IPS-15b (cell line): ENCODE data around the gene FADS3.

Experiments used
- H3K27me3 ChIP-seq: one replicate; pipeline ENCODE4 v1.6.1; 2013; ENCODE audit warnings: low read length; ENCODE audit not compliant: control insufficient read depth, insufficient read depth
- H3K36me3 ChIP-seq: one replicate; pipeline ENCODE4 v1.6.1; 2013; ENCODE audit warnings: low read length; ENCODE audit not compliant: control insufficient read depth, insufficient read depth
- H3K4me1 ChIP-seq: one replicate; pipeline ENCODE4 v1.6.1; 2013; ENCODE audit warnings: mild to moderate bottlenecking, low read length; ENCODE audit not compliant: control insufficient read depth, insufficient read depth
- H3K4me3 ChIP-seq: one replicate; pipeline ENCODE4 v1.5.1; 2013; ENCODE audit warnings: low read depth, low read length
- H3K9ac ChIP-seq: one replicate; pipeline ENCODE4 v1.6.1; 2013; ENCODE audit warnings: low read depth, mild to moderate bottlenecking, low read length
- H3K9me3 ChIP-seq: one replicate; pipeline ENCODE4 v1.6.1; 2013; ENCODE audit warnings: mild to moderate bottlenecking, low read length; ENCODE audit not compliant: control insufficient read depth, insufficient read depth

FADS3 gene

GRCh38 chr11:61912530-61912898, 21.2 kb upstream of the FADS3 start:
- no peaks in the 10 kb centered on the region for H3K9me3 ChIP-seq
- H3K4me1 ChIP-seq, result peaks cover 10% of the 10 kb centered on the region
- no peaks in the 10 kb centered on the region for H3K36me3 ChIP-seq
- no peak overlapping the region for H3K9ac ChIP-seq
- H3K27me3 ChIP-seq, result peaks cover 4% of the 10 kb centered on the region
- H3K4me3 ChIP-seq, result no peak overlapping the region

- Histone ChIP-seq H3K36me3 (peaks cover 2% of the 10 kb centered on the region), H3K9ac (no peak overlapping the region), H3K4me3 (no peak overlapping the region), H3K27me3 (peaks cover 4% of the 10 kb centered on the region), H3K4me1 (peaks cover 10% of the 10 kb centered on the region), H3K9me3 (no peaks in the 10 kb centered on the region)
Observed at GRCh38 chr11:61911701-61912529, 20.6 kb upstream of the FADS3 start.

GRCh38 chr11:61911128-61911700, 19.9 kb upstream of the FADS3 start:
- Histone ChIP-seq H3K27me3 (no peaks in the 10 kb centered on the region), H3K4me3 (no peak overlapping the region), H3K36me3 (peaks cover 2% of the 10 kb centered on the region), H3K9me3 (no peaks in the 10 kb centered on the region), H3K4me1 (peaks cover 10% of the 10 kb centered on the region), H3K9ac (no peak overlapping the region)

GRCh38 chr11:61910187-61911127, 19.1 kb upstream of the FADS3 start:
- no peak overlapping the region for H3K9ac ChIP-seq
- peaks cover 10% of the 10 kb centered on the region for H3K4me1 ChIP-seq
- no peak overlapping the region for H3K4me3 ChIP-seq
- H3K36me3 ChIP-seq, result peaks cover 2% of the 10 kb centered on the region
- no peaks in the 10 kb centered on the region for H3K27me3 ChIP-seq
- no peaks in the 10 kb centered on the region for H3K9me3 ChIP-seq

- peaks cover 5% of the 10 kb centered on the region for H3K36me3 ChIP-seq
- no peaks in the 10 kb centered on the region for H3K27me3 ChIP-seq
- no peaks in the 10 kb centered on the region for H3K9me3 ChIP-seq
- peaks cover 10% of the 10 kb centered on the region for H3K4me1 ChIP-seq
- peak overlapping the region; percentile 73 for H3K9ac ChIP-seq
- no peak overlapping the region for H3K4me3 ChIP-seq
Observed at GRCh38 chr11:61908730-61909316, 17.5 kb upstream of the FADS3 start.

GRCh38 chr11:61907871-61908729, 16.8 kb upstream of the FADS3 start:
- Histone ChIP-seq H3K36me3 (peaks cover 5% of the 10 kb centered on the region), H3K9ac (peak overlapping the region; percentile 73), H3K27me3 (no peaks in the 10 kb centered on the region), H3K9me3 (no peaks in the 10 kb centered on the region), H3K4me3 (no peak overlapping the region), H3K4me1 (peaks cover 10% of the 10 kb centered on the region)

GRCh38 chr11:61907282-61907681, 15.9 kb upstream of the FADS3 start:
- H3K4me3 ChIP-seq, result no peak overlapping the region
- H3K36me3 ChIP-seq, result peaks cover 5% of the 10 kb centered on the region
- no peaks in the 10 kb centered on the region for H3K27me3 ChIP-seq
- H3K4me1 ChIP-seq, result peaks cover 10% of the 10 kb centered on the region
- H3K9me3 ChIP-seq, result no peaks in the 10 kb centered on the region
- no peak overlapping the region for H3K9ac ChIP-seq

GRCh38 chr11:61906522-61906909, 15.2 kb upstream of the FADS3 start:
- H3K4me1 ChIP-seq, result peaks cover 10% of the 10 kb centered on the region
- H3K27me3 ChIP-seq, result no peaks in the 10 kb centered on the region
- peaks cover 5% of the 10 kb centered on the region for H3K36me3 ChIP-seq
- no peaks in the 10 kb centered on the region for H3K9me3 ChIP-seq
- H3K9ac ChIP-seq, result no peak overlapping the region
- no peak overlapping the region for H3K4me3 ChIP-seq

- no peaks in the 10 kb centered on the region for H3K9me3 ChIP-seq
- no peak overlapping the region for H3K4me3 ChIP-seq
- H3K27me3 ChIP-seq, result no peaks in the 10 kb centered on the region
- peaks cover 10% of the 10 kb centered on the region for H3K4me1 ChIP-seq
- peaks cover 5% of the 10 kb centered on the region for H3K36me3 ChIP-seq
- no peak overlapping the region for H3K9ac ChIP-seq
Observed at GRCh38 chr11:61905801-61906521, 14.6 kb upstream of the FADS3 start.

- Histone ChIP-seq H3K36me3 (peaks cover 5% of the 10 kb centered on the region), H3K4me1 (peaks cover 10% of the 10 kb centered on the region), H3K9me3 (no peaks in the 10 kb centered on the region), H3K4me3 (no peak overlapping the region), H3K27me3 (no peaks in the 10 kb centered on the region), H3K9ac (no peak overlapping the region)
Observed at GRCh38 chr11:61905067-61905696, 13.8 kb upstream of the FADS3 start.
